H9 (cell line): ENCODE measurements around the gene HSPB2. TPM values are rescaled to one million over a fixed set of nuclear protein-coding genes. Genes with fewer than 3 reads are reported as not detected.

Experiments used
- DNase-seq: peaks from one replicate; pipeline ENCODE4 v3.0.0-alpha.2; 2017
- H2AFZ ChIP-seq: one replicate; pipeline ENCODE4 v1.6.1; 2013; ENCODE audit warnings: mild to moderate bottlenecking, low read length, control low read depth, moderate library complexity
- H2AK5ac ChIP-seq: 2 replicates; pipeline ENCODE4 v1.6.1; 2013; ENCODE audit warnings: low read length, control low read depth, mixed read lengths; ENCODE audit not compliant: insufficient read length
- H2BK120ac ChIP-seq: one replicate; pipeline ENCODE4 v1.6.1; 2013; ENCODE audit warnings: low read depth, mild to moderate bottlenecking, low read length, control low read depth, inconsistent platforms; ENCODE audit not compliant: poor library complexity, severe bottlenecking
- H2BK12ac ChIP-seq: 2 replicates; pipeline ENCODE4 v1.6.1; 2013; ENCODE audit warnings: low read length, control low read depth, mixed read lengths, low read depth; ENCODE audit not compliant: insufficient read length
- H2BK15ac ChIP-seq: 2 replicates; pipeline ENCODE4 v1.6.1; 2013; ENCODE audit warnings: low read depth, low read length, control low read depth
- H2BK20ac ChIP-seq: one replicate; pipeline ENCODE4 v1.6.1; 2013; ENCODE audit warnings: low read depth, mild to moderate bottlenecking, low read length, control low read depth, inconsistent platforms; ENCODE audit not compliant: poor library complexity, severe bottlenecking
- H2BK5ac ChIP-seq: 2 replicates; pipeline ENCODE4 v1.6.1; 2013; ENCODE audit warnings: low read length, control low read depth, mixed read lengths; ENCODE audit not compliant: insufficient read length
- H3K14ac ChIP-seq: 2 replicates; pipeline ENCODE4 v1.6.1; 2013; ENCODE audit warnings: low read length, control low read depth; ENCODE audit not compliant: insufficient read depth
- H3K18ac ChIP-seq: 2 replicates; pipeline ENCODE4 v1.6.1; 2013; ENCODE audit warnings: low read depth, mild to moderate bottlenecking, mixed read lengths, low read length, control low read depth; ENCODE audit not compliant: insufficient read length
- H3K23ac ChIP-seq: 2 replicates; pipeline ENCODE4 v1.6.1; 2013; ENCODE audit warnings: low read length, control low read depth, mixed read lengths, low read depth; ENCODE audit not compliant: insufficient read length
- H3K23me2 ChIP-seq: 2 replicates; pipeline ENCODE4 v1.6.1; 2013; ENCODE audit warnings: low read depth, mild to moderate bottlenecking, mixed read lengths, low read length, control low read depth; ENCODE audit not compliant: insufficient read length, poor library complexity, severe bottlenecking
- H3K27ac ChIP-seq: 2 replicates; pipeline ENCODE4 v1.5.1; 2013; ENCODE audit warnings: low read length, control low read depth, mixed read lengths, low read depth; ENCODE audit not compliant: insufficient read length
- H3K27me3 ChIP-seq: 2 replicates; pipeline ENCODE4 v1.6.1; 2013; ENCODE audit warnings: low read length, control low read depth, inconsistent platforms; ENCODE audit not compliant: insufficient read depth
- H3K4ac ChIP-seq: 2 replicates; pipeline ENCODE4 v1.6.1; 2013; ENCODE audit warnings: low read depth, mild to moderate bottlenecking, control low read depth, inconsistent platforms, low read length, moderate library complexity
- H3K4me1 ChIP-seq: 2 replicates; pipeline ENCODE4 v1.6.1; 2013; ENCODE audit warnings: low read length, control low read depth, inconsistent platforms; ENCODE audit not compliant: insufficient read depth
- H3K4me2 ChIP-seq: 2 replicates; pipeline ENCODE4 v1.6.1; 2013; ENCODE audit warnings: low read length, control low read depth, mixed read lengths; ENCODE audit not compliant: insufficient read length, insufficient read depth
- H3K56ac ChIP-seq: 2 replicates; pipeline ENCODE4 v1.6.1; 2013; ENCODE audit warnings: low read depth, mild to moderate bottlenecking, mixed read lengths, low read length, control low read depth; ENCODE audit not compliant: insufficient read length
- H3K79me1 ChIP-seq: 2 replicates; pipeline ENCODE4 v1.6.1; 2013; ENCODE audit warnings: low read depth, mild to moderate bottlenecking, moderate library complexity, low read length, control low read depth, inconsistent platforms; ENCODE audit not compliant: insufficient read depth, poor library complexity, severe bottlenecking
- H3K79me2 ChIP-seq: 2 replicates; pipeline ENCODE4 v1.6.1; 2013; ENCODE audit warnings: low read length, control low read depth, inconsistent platforms; ENCODE audit not compliant: insufficient read depth
- H3K9ac ChIP-seq: 2 replicates; pipeline ENCODE4 v1.6.1; 2013; ENCODE audit warnings: low read length, control low read depth, mixed read lengths; ENCODE audit not compliant: insufficient read length; ENCODE audit errors: extremely low read depth
- H3K9me3 ChIP-seq: one replicate; pipeline ENCODE4 v1.6.1; 2013; ENCODE audit warnings: low read depth, low read length, inconsistent platforms; ENCODE audit not compliant: control insufficient read depth
- H3T11ph ChIP-seq: one replicate; pipeline ENCODE4 v1.6.1; 2013; ENCODE audit warnings: mild to moderate bottlenecking, low read length, control low read depth, inconsistent platforms
- H4K20me1 ChIP-seq: one replicate; pipeline ENCODE4 v1.6.1; 2013; ENCODE audit not compliant: control insufficient read depth, insufficient read length, insufficient read depth
- H4K5ac ChIP-seq: 2 replicates; pipeline ENCODE4 v1.6.1; 2013; ENCODE audit warnings: low read depth, mild to moderate bottlenecking, mixed read lengths, low read length, control low read depth; ENCODE audit not compliant: insufficient read length
- H4K8ac ChIP-seq: replicated peaks from 2 replicates; pipeline ENCODE4 v1.6.1; 2013; ENCODE audit warnings: low read length, control low read depth, mixed read lengths, low read depth; ENCODE audit not compliant: insufficient read length
- H4K91ac ChIP-seq: 2 replicates; pipeline ENCODE4 v1.6.1; 2013; ENCODE audit warnings: low read depth, mild to moderate bottlenecking, moderate library complexity, mixed read lengths, low read length, control low read depth; ENCODE audit not compliant: insufficient read length
- H3K27ac Mint-ChIP-seq, 3 experiments: 2 replicates in 2 of 3; 3 replicates in 1 of 3; pipeline ENCODE4 v1.8.0; 2020 to 2021; ENCODE audit warnings: mixed read lengths in 3 of 3, mild to moderate bottlenecking in 1 of 3, moderate library complexity in 1 of 3
- H3K27me3 Mint-ChIP-seq: 2 replicates; pipeline ENCODE4 v1.8.0; 2021; ENCODE audit warnings: low read depth, mild to moderate bottlenecking, moderate library complexity, mixed read lengths
- H3K36me3 Mint-ChIP-seq, 3 experiments: 2 replicates in 2 of 3; 3 replicates in 1 of 3; pipeline ENCODE4 v1.8.0; 2020 to 2021; ENCODE audit warnings: low read depth in 3 of 3, mixed read lengths in 3 of 3; ENCODE audit not compliant: insufficient read depth in 1 of 3
- H3K4me1 Mint-ChIP-seq, 2 experiments: 2 replicates each; pipeline ENCODE4 v1.8.0; 2020; ENCODE audit warnings: mixed read lengths in 2 of 2
- H3K4me3 Mint-ChIP-seq, 2 experiments: 2 replicates in 1 of 2; 3 replicates in 1 of 2; pipeline ENCODE4 v1.8.0; 2020 to 2021; ENCODE audit warnings: mild to moderate bottlenecking in 2 of 2, mixed read lengths in 2 of 2, moderate library complexity in 1 of 2
- H3K9me3 Mint-ChIP-seq, 2 experiments: 2 replicates in 1 of 2; 3 replicates in 1 of 2; pipeline ENCODE4 v1.8.0; 2020; ENCODE audit warnings: mild to moderate bottlenecking in 2 of 2, mixed read lengths in 2 of 2, moderate library complexity in 1 of 2
- WGBS: extraction: QIAGEN DNeasy Blood & Tissue Kit; methylation state at CpG from one replicate; pipeline ENCODE4 v1.1.7; 2013; ENCODE audit warnings: missing lambda C conversion rate, low lambda C conversion rate, mixed read lengths; ENCODE audit not compliant: insufficient read length; ENCODE audit errors: extremely low coverage; 5-methylcytosine and 5-hydroxymethylcytosine counted together
- total RNA-seq: library from RNA; stranded (reverse); gene quantifications from 2 replicates; pipeline ENCODE4 v1.2.1, GENCODE V29; 2021
- TF ChIP-seq, protein P1 (sequence below): fragments of 200-600 bp; sonication (generic); conservative IDR thresholded peaks from 3 replicates; pipeline ENCODE4 v1.8.0; 2021; ENCODE audit warnings: antibody characterized with exemption, mild to moderate bottlenecking

Gene HSPB2
- total RNA-seq, 1 experiment from 2014 or later, result 0.22 TPM

DNA sequence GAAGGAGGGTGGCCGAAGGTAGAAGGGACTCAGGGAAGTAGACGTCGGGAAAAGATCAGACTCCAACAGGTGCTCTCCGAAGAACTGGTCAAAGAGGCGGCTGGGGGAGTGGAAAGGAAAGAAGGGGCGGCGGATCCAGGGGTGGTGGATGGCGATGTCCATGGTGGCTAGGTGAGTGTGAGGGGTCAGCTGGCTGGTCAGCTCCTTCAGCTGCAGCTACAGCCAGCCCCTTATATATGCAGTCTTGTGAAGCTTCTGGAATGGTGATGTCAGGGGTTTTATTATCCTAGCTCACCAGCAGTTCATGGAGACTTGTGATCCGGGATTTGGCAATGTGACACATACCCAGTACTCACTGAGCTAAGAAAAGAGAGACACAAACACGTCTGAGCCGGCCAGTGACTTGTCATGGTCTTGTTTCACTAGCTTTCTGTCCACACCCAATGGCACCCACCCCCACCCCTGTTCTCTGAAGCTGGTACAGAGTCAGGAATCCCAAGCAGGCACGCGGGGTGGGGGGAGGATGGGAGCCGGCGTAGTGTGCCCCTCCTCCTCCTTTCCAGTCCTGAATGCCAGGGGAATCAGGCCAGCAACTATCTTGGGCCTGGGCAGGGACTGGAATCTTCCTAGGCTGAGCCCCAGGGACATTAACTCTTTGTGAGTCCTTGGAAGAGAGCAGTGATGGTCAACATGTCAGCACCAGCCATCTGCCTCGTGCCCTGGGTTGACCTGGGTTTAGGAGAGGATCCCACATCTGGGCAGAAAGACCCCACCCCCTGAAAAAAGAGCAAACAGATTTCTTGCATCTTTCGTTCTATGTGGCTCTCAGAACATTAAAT lies 752 bp upstream of the HSPB2 start, which contains the start of gene CRYAB:
Gene CRYAB, minus strand, starts transcription at position 208 of the 839 bp plus-strand sequence. Its CDS starts 46 bp downstream, at position 162.
- H3K9ac ChIP-seq, result no peak within 1 kb of the TSS
- H3K4me1 Mint-ChIP-seq, result peaks cover 21 to 37% of the 10 kb centered on the region in 2 experiments
- no CpG with 5 or more reads among the region's 17 CpGs for WGBS

More for the DNA sequence above, 752 bp upstream of the HSPB2 start, which contains the start of gene CRYAB:
- Histone ChIP-seq H2BK120ac (no peak within 1 kb of the TSS), H3K23ac (no peak within 1 kb of the TSS), H3T11ph (no peak within 1 kb of the TSS), H2AK5ac (no peak within 1 kb of the TSS), H3K79me2 (no peaks in the 10 kb centered on the region), H3K4me1 (0 out of 2 replicates have a peak, but pooled peaks cover 2% of the 10 kb centered on the region), H2BK12ac (no peak within 1 kb of the TSS), H3K79me1 (no peaks in the 10 kb centered on the region), H3K4me2 (no peak within 1 kb of the TSS), H4K91ac (no peak within 1 kb of the TSS), H4K8ac (no peak within 1 kb of the TSS), H2BK5ac (no peak within 1 kb of the TSS), H2BK20ac (no peak within 1 kb of the TSS), H2BK15ac (no peak within 1 kb of the TSS), H3K14ac (no peak within 1 kb of the TSS), H3K27ac (no peak within 1 kb of the TSS), H3K27me3 (no peaks in the 10 kb centered on the region), H3K4ac (no peak within 1 kb of the TSS), H3K9me3 (no peaks in the 10 kb centered on the region), H4K5ac (no peak within 1 kb of the TSS), H3K23me2 (no peaks in the 10 kb centered on the region), H3K18ac (no peak within 1 kb of the TSS), H2AFZ (no peak within 1 kb of the TSS), H4K20me1 (no peaks in the 10 kb centered on the region), H3K56ac (no peak within 1 kb of the TSS)
- Mint-ChIP-seq H3K27ac (peak within 1 kb of the TSS in 1 of 3 experiments; percentile 93; a peak in 1 of 7 replicates), H3K9me3 (no peaks in the 10 kb centered on the region), H3K4me3 (no peak within 1 kb of the TSS; a peak in 1 of 5 replicates), H3K27me3 (no peaks in the 10 kb centered on the region), H3K36me3 (no peaks in the 10 kb centered on the region)
- TF ChIP-seq, protein P1, sequence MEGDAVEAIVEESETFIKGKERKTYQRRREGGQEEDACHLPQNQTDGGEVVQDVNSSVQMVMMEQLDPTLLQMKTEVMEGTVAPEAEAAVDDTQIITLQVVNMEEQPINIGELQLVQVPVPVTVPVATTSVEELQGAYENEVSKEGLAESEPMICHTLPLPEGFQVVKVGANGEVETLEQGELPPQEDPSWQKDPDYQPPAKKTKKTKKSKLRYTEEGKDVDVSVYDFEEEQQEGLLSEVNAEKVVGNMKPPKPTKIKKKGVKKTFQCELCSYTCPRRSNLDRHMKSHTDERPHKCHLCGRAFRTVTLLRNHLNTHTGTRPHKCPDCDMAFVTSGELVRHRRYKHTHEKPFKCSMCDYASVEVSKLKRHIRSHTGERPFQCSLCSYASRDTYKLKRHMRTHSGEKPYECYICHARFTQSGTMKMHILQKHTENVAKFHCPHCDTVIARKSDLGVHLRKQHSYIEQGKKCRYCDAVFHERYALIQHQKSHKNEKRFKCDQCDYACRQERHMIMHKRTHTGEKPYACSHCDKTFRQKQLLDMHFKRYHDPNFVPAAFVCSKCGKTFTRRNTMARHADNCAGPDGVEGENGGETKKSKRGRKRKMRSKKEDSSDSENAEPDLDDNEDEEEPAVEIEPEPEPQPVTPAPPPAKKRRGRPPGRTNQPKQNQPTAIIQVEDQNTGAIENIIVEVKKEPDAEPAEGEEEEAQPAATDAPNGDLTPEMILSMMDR, result no peak
- DNase-seq, result peak; percentile 39
